Uterus (tissue), 2 donors: ENCODE results near the gene FRMPD4.

Source experiments
- CTCF ChIP-seq, 4 experiments: fragments of 200-600 bp in 2 of 4; fragments of 450-650 bp in 2 of 4; sonication (generic) in 2 of 4; IDR thresholded peaks; one replicate each; pipeline ENCODE4 v1.5.1; 2016 to 2019; ENCODE audit warnings: antibody characterized with exemption in 4 of 4, mild to moderate bottlenecking in 2 of 4, moderate library complexity in 1 of 4
- POLR2A ChIP-seq, 2 donors: fragments of 450-650 bp; IDR thresholded peaks; one replicate each; pipeline ENCODE4 v1.6.1; 2016; ENCODE audit warnings: antibody characterized with exemption in 2 of 2, mild to moderate bottlenecking in 1 of 2, moderate library complexity in 1 of 2

GRCh38 chrX:12379671-12380070, 241.4 kb downstream of the FRMPD4 start:
- no peak for TF ChIP-seq CTCF (IDR thresholded peaks at IDR 0.05)
- TF ChIP-seq POLR2A (IDR thresholded peaks at IDR 0.05): no peak
